Measurements from ENCODE around the gene ROBO4. TPM values are rescaled to one million over a fixed set of nuclear protein-coding genes. Genes with fewer than 3 reads are reported as not detected.

The ROBO4 gene
- total RNA-seq, 1 donor from 2014 or later, result 34.4 TPM

- no peak for ATAC-seq
- no peak for DNase-seq (ENCODE audit: low spot score)
- intact Hi-C loops (cut with DNase I), result loop anchor here (10.0 kb wide), 1 partner anchor 171 kb away; no protein-coding TSS in a partner anchor
Measured at GRCh38 chr11:124835918-124836317, 61.7 kb downstream of the ROBO4 start.

- ATAC-seq, result no peak
- no peak for DNase-seq (ENCODE audit: low spot score)
- intact Hi-C loops (cut with DNase I), result loop anchor here (10.0 kb wide), 1 partner anchor 170 kb away; no protein-coding TSS in a partner anchor
Measured at GRCh38 chr11:124834526-124835180, 63.0 kb downstream of the ROBO4 start.

Other genes with a start within 250 kb of the ROBO4 start
- gene SIAE, start 224.1 kb downstream of the ROBO4 start, total RNA-seq, result 12.3 TPM
- gene SPA17, start 224.0 kb downstream of the ROBO4 start, total RNA-seq, result 2.5 TPM
- 6.2 TPM for gene NRGN, start 157.9 kb downstream of the ROBO4 start, total RNA-seq
- 2.0 TPM for gene VSIG2, start 145.6 kb downstream of the ROBO4 start, total RNA-seq
- gene ESAM, start 135.6 kb downstream of the ROBO4 start, total RNA-seq, result 61.0 TPM
- 22.1 TPM for gene MSANTD2, start 97.5 kb downstream of the ROBO4 start, total RNA-seq
- gene ROBO3, start 32.4 kb downstream of the ROBO4 start, total RNA-seq, result 36.6 TPM
- not detected for gene HEPN1, start 21.4 kb upstream of the ROBO4 start, total RNA-seq
- gene HEPACAM, start 38.2 kb upstream of the ROBO4 start, total RNA-seq, result 16.5 TPM
- gene CCDC15, start 56.3 kb upstream of the ROBO4 start, total RNA-seq, result 2.8 TPM
- 12.7 TPM for gene SLC37A2, start 165.4 kb upstream of the ROBO4 start, total RNA-seq
- 15.2 TPM for gene TMEM218, start 213.8 kb upstream of the ROBO4 start, total RNA-seq